CD4-positive, alpha-beta T cell treated with Interleukin-4 for 4 hours (primary cell): ENCODE measurements around the gene METTL26.

ENCODE experiments used
- DNase-seq: peaks from one replicate; pipeline ENCODE4 v3.0.0-alpha.2; 2020

Gene METTL26

GRCh38 chr16:636206-637080 is at the start of gene METTL26:
METTL26 (minus strand) TSS chr16:636305; CDS start chr16:636290, 15 bp downstream.
- DNase-seq, result peak; percentile 94

GRCh38 chr16:684961-685696 is 49.0 kb upstream of the METTL26 start:
- DNase-seq, result no peak

DNA sequence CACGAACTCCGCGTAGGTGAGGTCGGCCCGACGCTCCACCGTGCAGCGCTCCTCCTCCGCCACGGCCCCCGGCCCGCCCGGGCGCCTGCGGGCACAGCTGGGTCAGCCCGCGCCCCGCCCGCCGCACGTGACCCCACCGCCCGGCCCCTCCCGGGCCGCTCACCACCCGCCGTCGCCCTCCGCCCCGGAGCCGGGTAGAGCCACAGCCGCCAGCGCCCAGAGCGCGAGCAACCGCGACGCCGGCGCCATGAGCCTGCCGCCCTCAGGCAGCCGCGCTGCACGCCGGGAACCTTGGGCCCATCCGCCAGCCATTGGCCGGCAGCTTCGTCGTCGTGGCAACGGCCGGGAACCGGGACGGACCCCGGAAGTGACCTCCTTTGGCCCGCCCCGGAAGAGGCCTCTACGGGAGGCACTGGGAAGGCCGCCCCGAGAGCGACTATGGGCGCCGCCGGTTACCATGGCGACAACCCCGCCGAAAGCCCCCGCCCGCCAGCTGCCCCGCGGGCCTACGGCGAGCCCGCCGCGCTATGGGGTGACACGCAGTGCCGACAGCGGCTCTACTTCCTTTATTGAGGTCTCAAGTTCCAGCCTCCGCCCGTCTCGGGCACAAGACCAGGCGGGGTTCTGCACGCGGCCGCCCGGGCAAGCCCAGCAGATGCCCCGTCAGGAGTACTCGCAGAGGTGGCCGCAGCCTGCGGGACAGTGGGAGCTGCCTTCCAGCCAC is 48.1 kb upstream of the METTL26 start, which contains the start of gene JMJD8:
Gene JMJD8, minus strand, starts transcription at position 264 of the 724 bp plus-strand sequence. Its CDS starts 15 bp downstream, at position 249.
- DNase-seq, result peak; percentile 97

GRCh38 chr16:683396-684070 is 47.4 kb upstream of the METTL26 start:
- no peak for DNase-seq

- no peak for DNase-seq
Observed at GRCh38 chr16:682493-683395, 46.6 kb upstream of the METTL26 start.

DNA sequence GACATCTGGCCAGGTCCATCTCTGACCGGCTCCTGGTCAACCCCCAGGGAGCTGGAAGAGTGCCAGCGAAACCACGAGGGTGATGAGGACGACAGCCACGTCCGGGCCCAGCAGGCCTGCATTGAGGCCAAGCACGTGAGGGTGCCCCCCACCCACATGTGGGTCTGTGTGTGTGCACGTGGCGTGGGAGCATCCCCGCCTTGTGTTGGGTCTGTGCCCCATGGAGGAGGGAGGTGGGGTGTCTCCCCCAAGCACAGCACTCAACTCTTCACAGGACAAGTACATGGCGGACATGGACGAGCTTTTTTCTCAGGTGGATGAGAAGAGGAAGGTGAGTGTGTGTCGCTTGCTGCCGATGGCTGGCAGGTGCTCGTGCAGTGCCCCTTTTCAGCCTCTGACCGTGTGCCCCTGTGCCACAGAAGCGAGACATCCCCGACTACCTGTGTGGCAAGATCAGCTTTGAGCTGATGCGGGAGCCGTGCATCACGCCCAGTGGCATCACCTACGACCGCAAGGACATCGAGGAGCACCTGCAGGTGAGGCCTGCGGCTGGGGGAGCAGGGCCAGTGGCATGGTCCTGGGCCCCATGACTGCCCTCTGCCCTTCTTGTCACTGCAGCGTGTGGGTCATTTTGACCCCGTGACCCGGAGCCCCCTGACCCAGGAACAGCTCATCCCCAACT is 45.8 kb upstream of the METTL26 start:
- no peak for DNase-seq

- no peak for DNase-seq
Observed at GRCh38 chr16:680967-681745, 45.1 kb upstream of the METTL26 start.

GRCh38 chr16:680625-680945 is 44.5 kb upstream of the METTL26 start:
- no peak for DNase-seq

- DNase-seq, result peak; percentile 79
Observed at GRCh38 chr16:679814-680624, 43.9 kb upstream of the METTL26 start, which contains the start of gene STUB1. STUB1 (plus strand) TSS chr16:680410; CDS start chr16:680526, 116 bp downstream.

GRCh38 chr16:678858-679813 is 43.0 kb upstream of the METTL26 start:
- DNase-seq, result peak; percentile 18

GRCh38 chr16:678209-678857 is 42.2 kb upstream of the METTL26 start:
- DNase-seq, result no peak

GRCh38 chr16:677316-678190 is 41.4 kb upstream of the METTL26 start:
- no peak for DNase-seq

DNA sequence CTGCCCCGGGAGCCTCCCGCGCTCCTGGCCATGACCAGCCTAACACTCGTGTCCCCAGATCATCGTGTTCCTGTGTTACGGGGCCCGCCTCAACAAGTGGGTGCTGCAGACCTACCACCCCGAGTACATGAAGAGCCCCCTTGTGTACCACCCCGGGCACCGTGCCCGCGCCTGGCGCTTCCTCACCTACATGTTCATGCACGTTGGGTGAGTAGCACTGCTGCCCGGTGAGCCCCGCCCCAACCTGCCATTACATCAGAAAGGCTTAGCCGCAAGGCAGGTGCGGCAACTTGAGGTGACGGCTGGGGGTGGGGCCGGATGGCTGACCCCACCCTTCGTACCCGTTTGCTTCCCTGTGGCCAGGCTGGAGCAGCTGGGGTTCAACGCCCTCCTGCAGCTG is 40.8 kb upstream of the METTL26 start:
- peak; percentile 37 for DNase-seq

DNA sequence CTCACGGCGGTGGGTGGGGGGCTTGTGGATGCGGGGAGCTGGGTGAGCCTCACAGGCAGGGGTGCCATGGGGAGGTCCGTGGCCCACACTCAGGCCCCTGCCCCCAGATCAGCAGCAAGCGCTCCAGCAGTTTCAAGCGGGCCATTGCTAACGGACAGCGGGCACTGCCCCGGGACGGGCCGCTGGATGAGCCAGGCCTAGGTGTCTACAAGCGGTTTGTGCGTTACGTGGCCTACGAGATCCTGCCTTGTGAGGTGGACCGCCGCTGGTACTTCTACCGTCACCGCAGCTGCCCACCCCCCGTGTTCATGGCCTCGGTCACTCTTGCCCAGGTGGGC is 40.4 kb upstream of the METTL26 start:
- DNase-seq, result no peak

GRCh38 chr16:675884-676564 is 39.9 kb upstream of the METTL26 start:
- DNase-seq, result no peak
